Neural progenitor cell (in vitro differentiated cells): Measurements from ENCODE around the gene MYL1.

Experiments
- EZH2 ChIP-seq: fragments of 200-600 bp; sonication (generic); IDR thresholded peaks from 2 replicates; pipeline ENCODE4 v1.6.1; 2017; ENCODE audit warnings: antibody characterized with exemption, mild to moderate bottlenecking, moderate library complexity
- EZH2phosphoT487 ChIP-seq: fragments of 200-600 bp; sonication (generic); IDR thresholded peaks from 2 replicates; pipeline ENCODE4 v1.6.1; 2017; ENCODE audit warnings: antibody characterized with exemption
- TF ChIP-seq, protein P1 (sequence below): fragments of 200-600 bp; sonication (generic); IDR thresholded peaks from 2 replicates; pipeline ENCODE4 v1.5.1; 2017; ENCODE audit warnings: antibody characterized with exemption, mild to moderate bottlenecking

DNA sequence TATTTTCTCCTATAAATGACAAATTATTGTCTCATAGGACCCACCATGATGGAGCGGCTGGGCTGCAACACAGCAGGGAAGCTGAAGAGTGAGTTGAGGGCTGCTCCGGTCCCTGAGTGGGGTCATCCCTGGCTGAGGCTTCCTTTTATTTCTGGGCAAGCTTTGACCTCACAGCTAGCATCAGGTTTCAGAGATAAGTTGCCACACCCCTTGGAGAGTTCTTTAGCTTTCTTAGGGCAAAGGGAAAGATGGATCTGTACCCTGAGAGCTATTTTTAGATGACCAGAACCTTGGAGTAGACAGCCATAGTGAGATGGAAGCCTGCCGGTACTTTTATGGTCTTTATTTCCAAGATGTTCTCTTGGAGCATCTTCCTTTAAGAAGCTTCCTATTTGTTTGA is 11.5 kb downstream of the MYL1 start:
- TF ChIP-seq, protein P1, sequence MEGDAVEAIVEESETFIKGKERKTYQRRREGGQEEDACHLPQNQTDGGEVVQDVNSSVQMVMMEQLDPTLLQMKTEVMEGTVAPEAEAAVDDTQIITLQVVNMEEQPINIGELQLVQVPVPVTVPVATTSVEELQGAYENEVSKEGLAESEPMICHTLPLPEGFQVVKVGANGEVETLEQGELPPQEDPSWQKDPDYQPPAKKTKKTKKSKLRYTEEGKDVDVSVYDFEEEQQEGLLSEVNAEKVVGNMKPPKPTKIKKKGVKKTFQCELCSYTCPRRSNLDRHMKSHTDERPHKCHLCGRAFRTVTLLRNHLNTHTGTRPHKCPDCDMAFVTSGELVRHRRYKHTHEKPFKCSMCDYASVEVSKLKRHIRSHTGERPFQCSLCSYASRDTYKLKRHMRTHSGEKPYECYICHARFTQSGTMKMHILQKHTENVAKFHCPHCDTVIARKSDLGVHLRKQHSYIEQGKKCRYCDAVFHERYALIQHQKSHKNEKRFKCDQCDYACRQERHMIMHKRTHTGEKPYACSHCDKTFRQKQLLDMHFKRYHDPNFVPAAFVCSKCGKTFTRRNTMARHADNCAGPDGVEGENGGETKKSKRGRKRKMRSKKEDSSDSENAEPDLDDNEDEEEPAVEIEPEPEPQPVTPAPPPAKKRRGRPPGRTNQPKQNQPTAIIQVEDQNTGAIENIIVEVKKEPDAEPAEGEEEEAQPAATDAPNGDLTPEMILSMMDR: no peak
- TF ChIP-seq EZH2 (no peak), EZH2phosphoT487 (no peak)
